Bronchial smooth muscle cell (primary cell): Measurements from ENCODE around the gene PRR29. TPM values are rescaled to one million over a fixed set of nuclear protein-coding genes. Genes with fewer than 3 reads are reported as not detected.

Source experiments
- total RNA-seq: library from RNA; depleted of rRNA; stranded (reverse); fragments of >200 nt; gene quantifications from 2 replicates; pipeline ENCODE4 v1.2.1, GENCODE V29; 2014

Gene PRR29
- 0.47 and 0.52 TPM in 2 replicates for total RNA-seq

DNA sequence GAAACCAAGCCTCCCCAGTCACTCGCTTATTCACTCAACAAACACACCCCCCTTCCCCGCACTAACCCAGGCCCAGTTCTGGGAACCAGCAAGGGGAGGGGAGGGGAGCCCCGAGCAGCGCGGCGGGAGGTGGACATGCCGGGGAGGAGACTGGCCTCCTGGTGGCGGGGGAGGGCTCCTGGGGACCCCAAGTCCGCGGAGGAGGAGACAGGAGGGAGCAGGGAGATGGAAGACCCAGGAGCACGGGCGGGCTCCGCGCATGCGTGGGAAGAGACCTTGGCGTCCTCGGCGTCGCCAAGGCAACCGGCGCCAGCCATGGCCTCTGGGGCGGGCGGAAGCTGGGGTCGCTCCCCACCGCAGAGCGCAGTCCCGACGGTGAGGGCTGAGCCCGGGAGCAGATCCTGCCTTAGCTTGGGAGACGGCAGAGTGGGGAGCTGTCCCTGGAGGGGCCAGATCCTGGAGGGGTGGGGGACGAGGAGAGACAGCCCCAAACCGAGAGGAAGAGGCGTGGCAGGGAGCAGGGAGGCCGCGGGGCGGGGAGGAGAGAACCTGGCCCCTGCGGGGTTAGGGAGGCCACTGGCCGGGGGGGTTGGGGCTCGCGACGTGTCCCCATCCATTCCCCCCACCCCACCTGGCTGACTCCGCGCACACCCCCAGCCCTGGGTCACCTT, at the start of gene PRR29:
TSS of gene PRR29 (plus strand) at position 302 of the 671 bp plus-strand sequence. CDS start at position 316, 14 bp downstream.

DNA sequence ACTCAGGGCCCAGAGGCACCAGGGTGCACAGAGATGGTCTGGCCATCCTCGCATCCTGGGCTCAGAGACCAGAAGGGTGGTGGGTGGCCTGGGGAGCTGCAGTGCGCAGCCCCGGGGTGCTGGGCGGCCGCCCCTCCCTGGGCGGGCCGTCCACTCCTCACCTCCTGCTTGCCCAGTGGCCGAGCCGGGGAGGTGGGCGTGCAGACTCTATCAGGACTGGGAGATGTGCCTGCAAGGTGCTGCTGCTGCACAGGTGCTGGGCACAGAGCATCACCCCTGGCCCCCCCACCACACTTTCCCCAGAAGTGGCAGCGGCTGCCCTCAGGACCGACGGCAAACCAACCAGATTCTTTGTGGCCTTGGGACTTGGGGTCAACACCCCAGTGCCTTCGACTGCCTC, 25.4 kb upstream of the PRR29 start, which contains the start of gene SCN4A:
TSS of gene SCN4A (minus strand) at position 123 of the 400 bp plus-strand sequence. CDS start at position 46, 77 bp downstream.

DNA sequence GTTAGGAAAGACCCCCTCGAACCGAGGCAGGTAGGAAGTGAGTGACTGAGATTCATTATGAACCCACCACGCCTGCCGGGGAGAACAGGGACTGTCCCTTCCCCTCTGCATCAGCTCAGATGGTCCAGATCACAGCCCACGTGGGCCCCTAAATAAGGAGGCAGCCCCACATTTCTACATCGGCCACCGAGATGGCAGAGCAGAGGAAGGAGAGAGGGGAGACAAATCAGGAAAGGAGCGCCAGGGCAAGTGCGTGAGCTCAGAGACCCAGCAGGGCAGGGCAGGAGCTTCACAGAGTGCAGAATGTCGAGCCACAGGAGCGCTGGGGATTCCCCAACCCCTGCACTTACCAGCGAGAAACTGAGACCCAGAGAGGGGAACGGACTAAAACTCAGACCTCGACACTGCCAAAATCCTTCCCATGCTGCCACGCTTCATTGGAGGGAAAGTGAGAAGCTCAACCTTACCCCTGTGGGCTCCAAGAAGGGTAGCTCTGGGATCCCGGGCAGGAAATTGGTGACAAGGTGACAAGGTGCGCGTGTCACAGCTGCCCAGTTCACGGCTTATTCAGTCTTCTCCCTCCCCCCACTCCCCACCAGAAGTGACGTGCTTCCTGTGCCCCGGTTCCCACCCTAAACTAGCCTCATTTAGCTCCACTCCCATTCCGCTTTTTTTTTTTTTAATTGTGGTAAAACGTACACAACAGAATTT, 22.1 kb downstream of the PRR29 start, which contains the start of gene ICAM2:
TSS of gene ICAM2 (minus strand) at position 578 of the 711 bp plus-strand sequence. CDS start 13,942 bp downstream, outside the sequence.

Other genes starting within 250 kb of the PRR29 start
- 52.5 and 59.6 TPM in 2 replicates for gene CCDC47, start 224.8 kb upstream of the PRR29 start, total RNA-seq
- 58.6 and 60.1 TPM in 2 replicates for gene DDX42, start 224.2 kb upstream of the PRR29 start, total RNA-seq
- 84.7 and 92.4 TPM in 2 replicates for gene PSMC5, start 170.9 kb upstream of the PRR29 start, total RNA-seq
- 61.0 and 66.5 TPM in 2 replicates for gene FTSJ3, start 170.7 kb upstream of the PRR29 start, total RNA-seq
- gene SMARCD2, start 155.7 kb upstream of the PRR29 start, total RNA-seq: 73.2 and 101 TPM in 2 replicates
- gene CSH2, start 124.7 kb upstream of the PRR29 start, total RNA-seq: not detected in 2 replicates
- not detected in 2 replicates for gene GH2, start 116.4 kb upstream of the PRR29 start, total RNA-seq
- not detected in 2 replicates for gene CSH1, start 101.8 kb upstream of the PRR29 start, total RNA-seq
- 0.16 TPM in 1 of 2 replicates, not detected in the other for gene CSHL1, start 87.1 kb upstream of the PRR29 start, total RNA-seq
- gene GH1, start 79.5 kb upstream of the PRR29 start, total RNA-seq: not detected in 2 replicates
- gene CD79B, start 66.0 kb upstream of the PRR29 start, total RNA-seq: 0.09 and 0.16 TPM in 2 replicates
- gene SCN4A, start 25.4 kb upstream of the PRR29 start, total RNA-seq: 0.09 and 0.16 TPM in 2 replicates
- 0.26 and 0.32 TPM in 2 replicates for gene ICAM2, start 22.3 kb downstream of the PRR29 start, total RNA-seq
- gene ERN1, start 131.8 kb downstream of the PRR29 start, total RNA-seq: 4.3 and 7.8 TPM in 2 replicates